Endothelial cell of umbilical vein (primary cell): Measurements from ENCODE around the gene PSAP. TPM values are rescaled to one million over a fixed set of nuclear protein-coding genes. Genes with fewer than 3 reads are reported as not detected.

Experiments used
- BruUV-seq: library from RNA; stranded (reverse); fragments of 400-500 nt; replicated peaks from 2 replicates; lab custom pipeline; 2021; lab: Mats Ljungman, UMichigan
- CTCF ChIA-PET: fragments of 300-600, 350-600 bp; sonication (Branson Sonifier 250); formaldehyde crosslinking; loops from one replicate; lab custom pipeline; 2021; ENCODE audit warnings: antibody characterized with exemption, inconsistent platforms; lab: Charles Lee
- POLR2A ChIA-PET: fragments of 300-600, 350-600 bp; sonication (Branson Sonifier 250); formaldehyde crosslinking; loops from one replicate; lab custom pipeline; 2021; ENCODE audit warnings: antibody characterized with exemption, inconsistent platforms; lab: Charles Lee
- DNase-seq: peaks from one replicate; pipeline ENCODE4 v3.0.0-alpha.2; 2011; ENCODE audit warnings: low read depth, low spot score
- FAIRE-seq: peaks from 2 replicates; lab custom pipeline; 2011; peaks lifted over from hg19 to GRCh38; lab: Jason Lieb, UNC
- H2AFZ ChIP-seq: 2 replicates; pipeline ENCODE4 v1.6.0; 2012; ENCODE audit warnings: low read depth, low read length, control low read depth, inconsistent platforms
- H3K27ac ChIP-seq: 2 replicates; pipeline ENCODE4 v1.5.1; 2011; ENCODE audit warnings: low read depth, mild to moderate bottlenecking, control low read depth, low read length, moderate library complexity; ENCODE audit not compliant: insufficient read depth
- H3K27me3 ChIP-seq, 2 experiments: 2 replicates each; pipeline versions ENCODE4 v1.6.0 to v1.6.1; 2011; ENCODE audit warnings: low read length in 2 of 2, mixed read lengths in 1 of 2; ENCODE audit not compliant: control insufficient read depth in 2 of 2, insufficient read depth in 2 of 2
- H3K36me3 ChIP-seq, 2 experiments: 2 replicates in 1 of 2; 3 replicates in 1 of 2; pipeline ENCODE4 v1.5.1; 2011; ENCODE audit warnings: low read length in 2 of 2, mild to moderate bottlenecking in 1 of 2, moderate library complexity in 1 of 2; ENCODE audit not compliant: control insufficient read depth in 2 of 2, insufficient read depth in 2 of 2; ENCODE audit errors: extremely low read depth in 1 of 2
- H3K4me1 ChIP-seq: 3 replicates; pipeline ENCODE4 v1.5.1; 2011; ENCODE audit warnings: mild to moderate bottlenecking, low read length; ENCODE audit not compliant: control insufficient read depth, insufficient read depth; ENCODE audit errors: extremely low read depth
- H3K4me2 ChIP-seq: 2 replicates; pipeline ENCODE4 v1.6.1; 2011; ENCODE audit warnings: low read length, control low read depth, mixed read lengths; ENCODE audit not compliant: insufficient read depth
- H3K4me3 ChIP-seq, 3 experiments: fragments of 200-600 bp in 1 of 3; sonication (generic), shearing (Covaris generic) in 1 of 3; replicated peaks in 1 of 3; 2 replicates each; pipeline ENCODE4 v1.5.1; 2011 to 2016; ENCODE audit warnings: control low read depth in 3 of 3, low read length in 3 of 3, mild to moderate bottlenecking in 2 of 3, inconsistent platforms in 1 of 3, low read depth in 1 of 3, moderate library complexity in 1 of 3; ENCODE audit not compliant: insufficient read depth in 1 of 3
- H3K79me2 ChIP-seq: 2 replicates; pipeline ENCODE4 v1.6.0; 2012; ENCODE audit warnings: low read length, inconsistent platforms; ENCODE audit not compliant: control insufficient read depth, insufficient read depth
- H3K9ac ChIP-seq: replicated peaks from 2 replicates; pipeline ENCODE3; 2011; ENCODE audit warnings: low read length, control low read depth; ENCODE audit not compliant: insufficient read depth; ENCODE audit errors: extremely low read depth
- H3K9me1 ChIP-seq: replicated peaks from 3 replicates; pipeline ENCODE4 v1.6.0; 2011; ENCODE audit warnings: mild to moderate bottlenecking, low read length; ENCODE audit not compliant: control insufficient read depth, insufficient read depth; ENCODE audit errors: extremely low read depth
- H3K9me3 ChIP-seq: replicated peaks from 2 replicates; pipeline ENCODE4 v1.5.1; 2012; ENCODE audit warnings: low read length, inconsistent platforms; ENCODE audit not compliant: control insufficient read depth, insufficient read depth
- H4K20me1 ChIP-seq: replicated peaks from 2 replicates; pipeline ENCODE3; 2011; ENCODE audit warnings: mild to moderate bottlenecking, low read length; ENCODE audit not compliant: control insufficient read depth, insufficient read depth; ENCODE audit errors: extremely low read depth
- CTCF ChIP-seq, 2 donors: IDR thresholded peaks; 1 replicate in 1 of 2; 2 replicates in 1 of 2; pipeline ENCODE4 v1.5.1; 2011; ENCODE audit warnings: low read length in 2 of 2, mild to moderate bottlenecking in 2 of 2, moderate library complexity in 2 of 2, control low read depth in 1 of 2, inconsistent platforms in 1 of 2, low read depth in 1 of 2; ENCODE audit not compliant: insufficient read depth in 1 of 2; ENCODE audit errors: extremely low read depth in 1 of 2
- EZH2 ChIP-seq: IDR thresholded peaks from 2 replicates; pipeline ENCODE4 v1.6.1; 2012; ENCODE audit warnings: borderline replicate concordance, low read depth, mild to moderate bottlenecking, moderate library complexity, low read length, inconsistent platforms; ENCODE audit not compliant: severe bottlenecking
- FOS ChIP-seq: IDR thresholded peaks from 2 replicates; pipeline ENCODE4 v1.6.1; 2011; ENCODE audit warnings: mild to moderate bottlenecking, low read length, moderate library complexity, borderline replicate concordance; ENCODE audit not compliant: insufficient read depth
- GATA2 ChIP-seq: IDR thresholded peaks from 2 replicates; pipeline ENCODE4 v1.7.0; 2011; ENCODE audit warnings: low read depth, mild to moderate bottlenecking, moderate library complexity, mixed read lengths, low read length; ENCODE audit not compliant: insufficient read length, insufficient read depth
- JUN ChIP-seq: IDR thresholded peaks from 2 replicates; pipeline ENCODE4 v1.6.1; 2011; ENCODE audit warnings: borderline replicate concordance, low read depth; ENCODE audit not compliant: insufficient read length, insufficient read depth
- MAX ChIP-seq: IDR thresholded peaks from 2 replicates; pipeline ENCODE4 v1.6.1; 2011; ENCODE audit not compliant: insufficient read depth, insufficient read length
- MYC ChIP-seq: IDR thresholded peaks from one replicate; pipeline ENCODE4 v1.6.1; 2011; ENCODE audit warnings: mild to moderate bottlenecking, low read depth, low read length
- POLR2A ChIP-seq: IDR thresholded peaks from 2 replicates; pipeline ENCODE4 v1.6.1; 2012; ENCODE audit warnings: low read depth, mild to moderate bottlenecking, control low read depth, low read length
- POLR2AphosphoS5 ChIP-seq: IDR thresholded peaks from 2 replicates; pipeline ENCODE4 v1.6.1; 2012; ENCODE audit warnings: low read depth, mild to moderate bottlenecking, control low read depth, low read length, moderate library complexity; ENCODE audit not compliant: insufficient read depth
- dilution Hi-C: fragments of 300-500 bp; cut with MboI; formaldehyde crosslinking; loops from one replicate; pipeline ENCODE4 v1.15.0; 2019; ENCODE audit warnings: low sequenced_read_pairs; ENCODE audit not compliant: extremely low pct_ligation_motif_present
- intact Hi-C: fragments of 100-400 bp; cut with micrococcal nuclease; formaldehyde crosslinking; loops from one replicate; pipeline ENCODE4 v1.10.0; 2022
- polyA plus RNA-seq, 4 experiments: library from polyadenylated mRNA; depleted of rRNA in 3 of 4; stranded (reverse) in 3 of 4; unstranded in 1 of 4; fragments of >200 nt; gene quantifications; 2 replicates each; pipeline versions ENCODE4 v1.2.1 to v1.2.3, GENCODE V29; 2011 to 2012; ENCODE audit warnings: missing spikeins in 1 of 4
- total RNA-seq: library from RNA; stranded (reverse); gene quantifications from 2 replicates; pipeline ENCODE4 v1.2.3, GENCODE V29; 2021

Gene PSAP
- total and polyA plus RNA-seq, 2 donors (not counting 3 experiments of a cell fraction or from before 2014, with no cell fraction given): 644 to 1,476 TPM

GRCh38 chr10:71828702-71829101 lies 22.3 kb downstream of the PSAP start:
- Histone ChIP-seq H3K9me3 (no peaks in the 10 kb centered on the region), H3K4me2 (no peak overlapping the region), H3K36me3 (peaks cover 33 to 63% of the 10 kb centered on the region in 2 experiments), H3K4me1 (peaks cover 7% of the 10 kb centered on the region), H3K4me3 (no peak overlapping the region), H2AFZ (no peak overlapping the region), H4K20me1 (no peaks in the 10 kb centered on the region), H3K9me1 (no peaks in the 10 kb centered on the region), H3K79me2 (peaks cover 14% of the 10 kb centered on the region), H3K27me3 (no peaks in the 10 kb centered on the region), H3K27ac (no peak overlapping the region), H3K9ac (no peak overlapping the region)
- no peak for TF ChIP-seq CTCF (IDR thresholded peaks at IDR 0.05; ENCODE audit: extremely low read depth in 1 of 2, insufficient read depth in 1 of 2, low read depth in 1 of 2, low read length in 2 of 2)
- TF ChIP-seq JUN: no peak
- no peak for TF ChIP-seq FOS
- TF ChIP-seq EZH2: no peak
- TF ChIP-seq MYC: no peak
- no peak for TF ChIP-seq POLR2A
- TF ChIP-seq POLR2AphosphoS5: no peak
- TF ChIP-seq MAX: no peak
- TF ChIP-seq GATA2: no peak
- intact Hi-C loops: no loop called here
- no peak for DNase-seq
- ChIA-PET CTCF (interaction anchor here (7.1 kb wide), 1 partner anchor 68 kb away, joined by 48 read pairs; no protein-coding TSS in a partner anchor), POLR2A (no interaction called here)
- dilution Hi-C loops: no loop called here
- no peak for FAIRE-seq
- no TSS peak for BruUV-seq
